GM06990 (cell line): ENCODE measurements around the gene APP.

ENCODE experiments used
- DNase-seq: peaks from one replicate; pipeline ENCODE4 v3.0.0-alpha.2; 2011; ENCODE audit not compliant: insufficient read length; ENCODE audit errors: extremely low read depth
- H3K27me3 ChIP-seq: replicated peaks from 2 replicates; pipeline ENCODE4 v1.6.0; 2011; ENCODE audit warnings: low read length; ENCODE audit not compliant: control insufficient read depth, insufficient read depth
- H3K36me3 ChIP-seq: 2 replicates; pipeline ENCODE4 v1.5.1; 2011; ENCODE audit warnings: low read length; ENCODE audit not compliant: control insufficient read depth, insufficient read depth
- H3K4me3 ChIP-seq: replicated peaks from 2 replicates; pipeline ENCODE4 v1.5.1; 2011; ENCODE audit warnings: low read depth, mild to moderate bottlenecking, control low read depth, low read length
- TF ChIP-seq, protein P1 (sequence below): IDR thresholded peaks from 2 replicates; pipeline ENCODE4 v1.5.1; 2011; ENCODE audit warnings: low read length, control low read depth, mild to moderate bottlenecking, inconsistent platforms; ENCODE audit not compliant: insufficient read depth, poor library complexity, severe bottlenecking

The APP gene

GRCh38 chr21:25980710-25981109 lies 189.9 kb downstream of the APP start:
- Histone ChIP-seq H3K4me3 (no peak overlapping the region), H3K27me3 (no peaks in the 10 kb centered on the region), H3K36me3 (no peaks in the 10 kb centered on the region)
- TF ChIP-seq, protein P1, sequence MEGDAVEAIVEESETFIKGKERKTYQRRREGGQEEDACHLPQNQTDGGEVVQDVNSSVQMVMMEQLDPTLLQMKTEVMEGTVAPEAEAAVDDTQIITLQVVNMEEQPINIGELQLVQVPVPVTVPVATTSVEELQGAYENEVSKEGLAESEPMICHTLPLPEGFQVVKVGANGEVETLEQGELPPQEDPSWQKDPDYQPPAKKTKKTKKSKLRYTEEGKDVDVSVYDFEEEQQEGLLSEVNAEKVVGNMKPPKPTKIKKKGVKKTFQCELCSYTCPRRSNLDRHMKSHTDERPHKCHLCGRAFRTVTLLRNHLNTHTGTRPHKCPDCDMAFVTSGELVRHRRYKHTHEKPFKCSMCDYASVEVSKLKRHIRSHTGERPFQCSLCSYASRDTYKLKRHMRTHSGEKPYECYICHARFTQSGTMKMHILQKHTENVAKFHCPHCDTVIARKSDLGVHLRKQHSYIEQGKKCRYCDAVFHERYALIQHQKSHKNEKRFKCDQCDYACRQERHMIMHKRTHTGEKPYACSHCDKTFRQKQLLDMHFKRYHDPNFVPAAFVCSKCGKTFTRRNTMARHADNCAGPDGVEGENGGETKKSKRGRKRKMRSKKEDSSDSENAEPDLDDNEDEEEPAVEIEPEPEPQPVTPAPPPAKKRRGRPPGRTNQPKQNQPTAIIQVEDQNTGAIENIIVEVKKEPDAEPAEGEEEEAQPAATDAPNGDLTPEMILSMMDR = no peak
- no peak for DNase-seq

- Histone ChIP-seq H3K4me3 (no peak overlapping the region), H3K27me3 (no peaks in the 10 kb centered on the region), H3K36me3 (no peaks in the 10 kb centered on the region)
- DNase-seq = no peak
- TF ChIP-seq, protein P1 = no peak
Observed at GRCh38 chr21:25979845-25980616, 190.5 kb downstream of the APP start.

DNA sequence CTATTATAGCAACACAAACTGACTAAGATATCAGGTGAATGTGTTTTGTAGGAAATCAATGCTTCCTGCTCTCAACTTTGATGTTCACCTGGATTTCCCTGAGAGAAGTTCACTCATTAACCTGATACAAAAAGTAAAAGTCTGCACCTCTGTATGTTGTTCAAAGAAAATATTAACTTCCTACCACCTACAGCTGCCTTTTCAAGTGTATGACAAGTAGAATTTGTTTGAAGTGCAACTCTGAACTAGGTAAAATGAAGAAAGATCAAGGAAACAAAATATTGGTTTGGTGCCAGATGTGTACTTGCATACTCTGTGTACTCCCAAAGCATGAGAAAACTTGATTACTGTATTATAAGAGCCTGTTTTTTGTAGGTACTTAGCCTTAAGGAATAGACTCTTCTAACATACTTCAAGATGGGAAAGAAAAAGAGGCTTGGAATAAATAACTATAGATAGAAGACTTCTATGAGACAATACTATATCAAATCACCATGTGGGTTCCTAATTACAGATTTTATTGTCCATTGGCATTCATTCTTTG lies 193.4 kb downstream of the APP start:
- no peaks in the 10 kb centered on the region for H3K36me3 ChIP-seq
- TF ChIP-seq, protein P1 = no peak
- no peak for DNase-seq
- H3K27me3 ChIP-seq = no peaks in the 10 kb centered on the region
- H3K4me3 ChIP-seq = no peak overlapping the region

- TF ChIP-seq, protein P1 = no peak
- no peaks in the 10 kb centered on the region for H3K27me3 ChIP-seq
- H3K4me3 ChIP-seq = no peak overlapping the region
- no peaks in the 10 kb centered on the region for H3K36me3 ChIP-seq
- DNase-seq = no peak
Observed at GRCh38 chr21:25974964-25975363, 195.6 kb downstream of the APP start.

DNA sequence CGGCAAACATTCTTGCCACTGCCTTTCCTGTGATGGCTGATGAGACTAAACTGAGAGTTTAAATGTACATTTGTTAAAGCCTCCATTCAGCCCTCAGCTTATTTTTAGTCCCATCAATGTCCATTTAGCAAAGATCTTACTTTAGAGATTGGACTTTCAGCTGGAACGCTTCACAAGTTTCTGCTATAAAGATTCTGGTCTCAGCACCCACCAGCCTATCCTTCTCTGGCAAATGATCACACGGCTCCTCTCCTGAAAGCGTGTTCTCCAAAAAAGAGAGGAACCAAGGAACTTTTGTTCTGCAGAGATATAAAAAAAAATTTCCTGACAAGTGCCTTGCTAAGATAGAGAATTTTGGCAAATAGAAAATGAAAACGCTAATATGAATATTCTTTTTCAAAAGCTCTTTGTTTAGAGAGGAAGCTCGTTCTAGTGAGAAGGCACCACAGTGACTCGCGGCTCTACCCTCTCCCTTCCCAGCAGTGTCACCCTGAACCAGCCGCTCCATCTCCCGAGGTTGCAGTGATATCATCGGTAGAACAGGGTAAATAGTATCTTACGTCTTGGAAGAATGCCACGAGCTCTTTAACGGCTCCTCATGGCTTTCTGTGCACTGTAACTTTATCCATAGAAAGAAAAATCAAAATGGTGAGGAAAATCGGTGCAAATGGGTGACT lies 200.2 kb downstream of the APP start:
- no peaks in the 10 kb centered on the region for H3K36me3 ChIP-seq
- TF ChIP-seq, protein P1 = no peak
- no peak for DNase-seq
- no peaks in the 10 kb centered on the region for H3K27me3 ChIP-seq
- no peak overlapping the region for H3K4me3 ChIP-seq
